ENCODE data around the gene SNRPB2. TPM values are rescaled to one million over a fixed set of nuclear protein-coding genes. Genes with fewer than 3 reads are reported as not detected.

SNRPB2 gene
- total RNA-seq, 6 donors from 2014 or later: 7.4 to 44.4 (median 32.4) TPM

GRCh38 chr20:16749573-16749972, 19.7 kb downstream of the SNRPB2 start:
- DNase-seq: no peak
- Histone ChIP-seq H3K9me3 (no peaks in the 10 kb centered on the region), H3K27ac (no peak overlapping the region), H3K4me3 (no peak overlapping the region), H3K36me3 (no peaks in the 10 kb centered on the region), H3K27me3 (no peaks in the 10 kb centered on the region), H3K4me1 (no peaks in the 10 kb centered on the region)
- 56 to 61% methylated on average over 11 of the region's 11 CpGs for WGBS, 2 donors
- no peak for TF ChIP-seq POLR2A (IDR thresholded peaks at IDR 0.05)
- no peak for ATAC-seq (ENCODE audit: low FRiP score in 2 of 2)

GRCh38 chr20:16752082-16752481, 22.3 kb downstream of the SNRPB2 start:
- 66 to 78% methylated on average over 1 of the region's 1 CpG for WGBS, 2 donors
- no peak overlapping the region for H3K27ac ChIP-seq
- H3K36me3 ChIP-seq: no peaks in the 10 kb centered on the region
- ATAC-seq (ENCODE audit: low FRiP score in 2 of 2) (no peak), DNase-seq (no peak)
- no peak for TF ChIP-seq POLR2AphosphoS5 (IDR thresholded peaks at IDR 0.05)
- TF ChIP-seq POLR2A (IDR thresholded peaks at IDR 0.05): no peak
- no peak for TF ChIP-seq CTCF (IDR thresholded peaks at IDR 0.05)
- no peak for TF ChIP-seq EP300 (IDR thresholded peaks at IDR 0.05)
- H3K4me3 ChIP-seq: no peak overlapping the region
- no peaks in the 10 kb centered on the region for H3K27me3 ChIP-seq
- H3K4me1 ChIP-seq: no peaks in the 10 kb centered on the region
- H3K9me3 ChIP-seq: no peaks in the 10 kb centered on the region

GRCh38 chr20:16752901-16753300, 23.1 kb downstream of the SNRPB2 start:
- Histone ChIP-seq H3K27me3 (no peaks in the 10 kb centered on the region), H3K27ac (no peak overlapping the region), H3K9me3 (no peaks in the 10 kb centered on the region), H3K36me3 (no peaks in the 10 kb centered on the region), H3K4me3 (no peak overlapping the region), H3K4me1 (no peaks in the 10 kb centered on the region)
- no peak for TF ChIP-seq POLR2A (IDR thresholded peaks at IDR 0.05)
- TF ChIP-seq EP300 (IDR thresholded peaks at IDR 0.05): no peak
- TF ChIP-seq POLR2AphosphoS5 (IDR thresholded peaks at IDR 0.05): no peak
- no peak for TF ChIP-seq CTCF (IDR thresholded peaks at IDR 0.05)
- no peak for ATAC-seq (ENCODE audit: low FRiP score in 2 of 2)
- no peak for DNase-seq

GRCh38 chr20:16758454-16759180, 28.8 kb downstream of the SNRPB2 start:
- no peaks in the 10 kb centered on the region for H3K9me3 ChIP-seq
- WGBS, 2 donors: 54% methylated on average over 2 of the region's 2 CpGs
- H3K27ac ChIP-seq: no peak overlapping the region
- peaks cover 0 to 6% (median 5%) of the 10 kb centered on the region in 4 donors for H3K4me1 ChIP-seq
- no peaks in the 10 kb centered on the region for H3K36me3 ChIP-seq
- no peak overlapping the region for H3K4me3 ChIP-seq
- TF ChIP-seq POLR2AphosphoS5 (IDR thresholded peaks at IDR 0.05) (no peak), POLR2A (IDR thresholded peaks at IDR 0.05) (no peak), CTCF (IDR thresholded peaks at IDR 0.05) (no peak)
- no peaks in the 10 kb centered on the region for H3K27me3 ChIP-seq
- ATAC-seq (ENCODE audit: low FRiP score in 2 of 2) (no peak), DNase-seq (no peak)

- no peak overlapping the region for H3K27ac ChIP-seq
- TF ChIP-seq POLR2A (IDR thresholded peaks at IDR 0.05): no peak
- no peak for TF ChIP-seq POLR2AphosphoS5 (IDR thresholded peaks at IDR 0.05)
- no peak for TF ChIP-seq CTCF (IDR thresholded peaks at IDR 0.05)
- TF ChIP-seq EP300 (IDR thresholded peaks at IDR 0.05): no peak
- no peaks in the 10 kb centered on the region for H3K36me3 ChIP-seq
- H3K27me3 ChIP-seq: no peaks in the 10 kb centered on the region
- no peaks in the 10 kb centered on the region for H3K9me3 ChIP-seq
- H3K4me3 ChIP-seq: no peak overlapping the region
- H3K4me1 ChIP-seq: peaks cover 0 to 6% (median 5%) of the 10 kb centered on the region in 4 donors
- 71 to 88% methylated on average over 1 of the region's 1 CpG for WGBS, 2 donors
- DNase-seq: no peak
- ATAC-seq (ENCODE audit: low FRiP score in 2 of 2): no peak
These were observed 29.3 kb downstream of the SNRPB2 start for GRCh38 chr20:16759181-16759563.

Measured in upper lobe of left lung (tissue), 6 donors.